Measurements from ENCODE around the gene KLHL3.
A peak's percentile ranks its signal among the peaks of the same experiment; 100 is the strongest.

The KLHL3 gene

DNA sequence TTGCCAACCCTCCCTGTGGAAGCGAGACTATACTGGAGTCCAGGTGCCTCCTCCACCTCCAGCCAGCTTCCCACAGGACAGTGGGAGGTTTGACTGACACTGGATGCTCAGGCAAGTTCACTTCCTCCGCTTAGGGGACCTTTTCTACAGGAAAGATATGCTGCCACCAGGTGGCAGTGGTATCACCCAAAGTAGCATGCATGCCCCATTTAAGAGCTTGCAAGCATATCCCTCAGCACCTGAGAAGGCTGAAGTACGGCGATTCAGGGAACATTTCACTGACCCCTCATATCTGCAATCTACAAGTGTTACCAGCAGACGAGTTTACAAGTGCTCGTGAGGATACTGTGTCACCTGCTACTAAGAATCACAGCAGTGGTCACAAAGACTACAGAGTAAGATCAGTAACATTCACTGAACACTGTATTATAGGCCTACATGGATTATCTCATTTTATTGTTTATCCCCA, 75.5 kb downstream of the KLHL3 start:
- no peak overlapping the region for H3K4me3 ChIP-seq (ENCODE audit: low read depth, low read length)
- TF ChIP-seq, protein P1, sequence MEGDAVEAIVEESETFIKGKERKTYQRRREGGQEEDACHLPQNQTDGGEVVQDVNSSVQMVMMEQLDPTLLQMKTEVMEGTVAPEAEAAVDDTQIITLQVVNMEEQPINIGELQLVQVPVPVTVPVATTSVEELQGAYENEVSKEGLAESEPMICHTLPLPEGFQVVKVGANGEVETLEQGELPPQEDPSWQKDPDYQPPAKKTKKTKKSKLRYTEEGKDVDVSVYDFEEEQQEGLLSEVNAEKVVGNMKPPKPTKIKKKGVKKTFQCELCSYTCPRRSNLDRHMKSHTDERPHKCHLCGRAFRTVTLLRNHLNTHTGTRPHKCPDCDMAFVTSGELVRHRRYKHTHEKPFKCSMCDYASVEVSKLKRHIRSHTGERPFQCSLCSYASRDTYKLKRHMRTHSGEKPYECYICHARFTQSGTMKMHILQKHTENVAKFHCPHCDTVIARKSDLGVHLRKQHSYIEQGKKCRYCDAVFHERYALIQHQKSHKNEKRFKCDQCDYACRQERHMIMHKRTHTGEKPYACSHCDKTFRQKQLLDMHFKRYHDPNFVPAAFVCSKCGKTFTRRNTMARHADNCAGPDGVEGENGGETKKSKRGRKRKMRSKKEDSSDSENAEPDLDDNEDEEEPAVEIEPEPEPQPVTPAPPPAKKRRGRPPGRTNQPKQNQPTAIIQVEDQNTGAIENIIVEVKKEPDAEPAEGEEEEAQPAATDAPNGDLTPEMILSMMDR (IDR thresholded peaks at IDR 0.05; ENCODE audit: low read depth, low read length, missing control alignments), result peak; percentile 84
- peak; percentile 65 for DNase-seq (ENCODE audit: low read depth)

DNA sequence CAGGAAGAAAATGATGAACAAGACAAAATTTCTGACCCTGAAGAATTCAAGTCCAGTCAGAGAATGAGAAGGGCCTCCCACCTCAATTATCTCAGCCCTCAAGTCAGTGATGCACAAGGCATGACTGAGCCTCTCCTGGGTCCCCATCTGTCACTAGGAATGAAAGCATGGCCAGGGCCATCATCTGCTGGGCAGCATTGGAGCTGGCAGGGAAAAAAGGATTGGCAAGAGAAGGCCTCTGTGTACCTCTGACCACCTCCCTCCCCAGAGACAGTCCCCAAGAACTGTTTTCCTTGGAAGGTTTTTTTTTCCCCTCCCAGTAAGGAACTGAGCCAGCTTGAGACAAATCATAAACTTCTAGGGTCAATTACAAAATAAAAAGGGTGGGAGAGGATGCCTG, 76.7 kb downstream of the KLHL3 start:
- TF ChIP-seq, protein P1 (IDR thresholded peaks at IDR 0.05; ENCODE audit: low read depth, low read length, missing control alignments), result no peak
- H3K4me3 ChIP-seq (ENCODE audit: low read depth, low read length), result no peak overlapping the region
- DNase-seq (ENCODE audit: low read depth), result no peak

DNA sequence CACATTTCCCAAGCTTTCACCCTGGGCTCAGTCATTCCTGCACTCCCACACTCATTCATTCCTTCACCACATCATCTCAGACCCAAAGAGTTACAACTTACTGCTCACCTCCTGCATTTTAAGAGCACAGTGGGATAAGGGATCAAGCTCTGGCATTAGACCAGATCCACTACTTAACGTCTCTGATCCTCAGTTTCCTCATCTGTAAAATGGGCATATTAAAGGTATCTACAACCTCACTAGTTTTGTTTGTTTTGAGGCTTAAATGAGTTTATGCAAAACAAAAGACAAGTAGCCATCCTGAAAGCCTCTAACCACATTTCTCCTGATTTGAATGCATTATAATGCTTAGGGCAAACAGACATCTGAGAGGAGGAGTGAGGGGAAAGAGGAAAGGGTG, 77.6 kb downstream of the KLHL3 start:
- H3K4me3 ChIP-seq (ENCODE audit: low read depth, low read length), result no peak overlapping the region
- TF ChIP-seq, protein P1 (IDR thresholded peaks at IDR 0.05; ENCODE audit: low read depth, low read length, missing control alignments), result no peak
- DNase-seq (ENCODE audit: low read depth), result no peak

DNA sequence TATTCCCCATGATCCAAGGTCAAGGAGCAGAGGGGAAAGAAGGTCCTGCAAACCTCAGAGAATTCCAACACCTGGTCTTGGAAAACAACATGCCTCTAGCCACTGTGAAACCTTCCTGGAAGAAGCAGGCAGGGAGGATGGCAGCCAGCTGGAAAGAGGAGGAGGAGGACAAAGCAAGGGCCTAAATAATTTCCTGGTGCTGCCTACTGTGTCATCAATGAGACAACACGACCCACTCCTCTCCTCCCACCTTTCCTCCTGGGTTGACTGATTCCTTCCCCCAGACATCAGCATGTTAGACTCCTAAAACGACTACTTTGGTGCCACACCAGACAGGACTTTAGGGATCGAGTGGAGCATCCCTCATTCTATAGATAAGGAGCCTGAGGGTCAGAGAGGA, 78.8 kb downstream of the KLHL3 start:
- no peak overlapping the region for H3K4me3 ChIP-seq (ENCODE audit: low read depth, low read length)
- TF ChIP-seq, protein P1 (IDR thresholded peaks at IDR 0.05; ENCODE audit: low read depth, low read length, missing control alignments), result no peak
- no peak for DNase-seq (ENCODE audit: low read depth)

DNA sequence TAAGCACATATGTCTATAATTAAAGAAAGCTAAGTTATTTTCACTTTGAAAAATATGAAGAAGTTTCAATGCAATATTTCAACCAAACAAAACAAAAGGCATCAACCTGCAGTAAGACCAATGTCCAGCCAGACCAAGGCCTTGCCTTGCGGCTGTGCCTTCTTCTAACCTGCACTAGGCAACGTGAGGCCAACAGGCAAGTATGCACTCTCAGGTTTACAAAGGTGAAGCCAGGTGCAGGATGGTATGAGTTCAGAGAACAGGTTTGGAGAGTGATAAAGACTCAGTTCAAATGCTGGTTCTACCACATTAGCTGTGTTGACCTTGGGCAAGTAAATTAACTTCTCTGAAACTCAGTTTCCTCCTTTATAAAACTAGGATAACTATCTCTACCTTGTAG, 79.3 kb downstream of the KLHL3 start:
- no peak for DNase-seq (ENCODE audit: low read depth)
- no peak overlapping the region for H3K4me3 ChIP-seq (ENCODE audit: low read depth, low read length)

DNA sequence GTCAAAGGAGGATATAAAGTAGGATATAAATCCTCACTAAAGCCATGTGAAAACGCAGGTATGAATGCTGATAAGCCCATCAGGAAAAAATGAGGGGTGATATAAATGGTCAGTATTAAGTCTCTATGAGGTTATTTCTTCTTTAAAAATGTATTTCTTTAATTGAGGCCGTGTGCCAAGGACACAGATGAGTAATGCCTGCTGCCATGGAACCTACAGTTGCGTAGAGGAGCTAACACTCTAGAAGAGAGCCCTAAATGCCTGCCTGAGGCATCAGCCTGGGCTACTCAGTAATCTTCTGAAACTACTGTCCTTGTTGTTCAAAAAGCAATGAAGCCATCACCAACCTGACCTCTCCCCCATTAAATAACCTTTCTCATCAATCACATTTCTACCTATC, 84.9 kb downstream of the KLHL3 start:
- no peak for DNase-seq (ENCODE audit: low read depth)
- TF ChIP-seq, protein P1 (IDR thresholded peaks at IDR 0.05; ENCODE audit: low read depth, low read length, missing control alignments), result no peak
- no peak overlapping the region for H3K4me3 ChIP-seq (ENCODE audit: low read depth, low read length)

More for the DNA sequence above, 79.3 kb downstream of the KLHL3 start:
- TF ChIP-seq, protein P1 (IDR thresholded peaks at IDR 0.05; ENCODE audit: low read depth, low read length, missing control alignments), result no peak

DNA sequence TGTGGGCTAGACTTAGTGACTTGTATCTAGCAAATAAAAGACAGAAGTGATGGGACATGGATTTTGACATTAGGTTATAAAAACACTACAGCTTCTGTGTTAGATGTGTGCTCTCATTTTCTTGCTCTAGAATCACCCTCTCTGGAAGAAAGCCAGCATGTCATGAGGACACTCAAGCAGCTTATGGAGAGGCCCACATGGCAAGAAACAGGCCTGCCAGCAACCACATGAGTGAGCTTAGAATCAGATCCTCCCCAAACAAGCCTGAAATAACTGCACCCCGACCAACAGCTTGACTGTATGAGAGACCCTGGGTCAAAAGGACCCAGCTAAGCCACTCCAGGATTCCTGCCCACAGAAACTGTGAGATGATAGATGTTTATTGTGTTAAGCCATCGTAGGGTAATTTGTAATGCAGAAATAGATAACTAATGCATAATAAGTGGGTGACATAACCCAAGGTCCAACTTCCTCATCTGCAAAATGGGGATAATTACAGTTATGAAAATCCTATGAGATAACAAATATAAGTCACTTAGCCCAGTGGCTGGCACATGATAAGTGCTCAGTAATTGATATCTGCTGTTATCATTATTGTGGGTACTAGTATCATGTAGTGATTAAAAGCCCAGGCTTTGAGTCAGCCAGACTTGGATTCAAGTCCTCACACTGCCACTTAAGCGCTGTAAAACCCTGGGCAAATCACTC, 86.5 kb downstream of the KLHL3 start:
- H3K4me3 ChIP-seq (ENCODE audit: low read depth, low read length), result no peak overlapping the region
- TF ChIP-seq, protein P1 (IDR thresholded peaks at IDR 0.05; ENCODE audit: low read depth, low read length, missing control alignments), result no peak
- no peak for DNase-seq (ENCODE audit: low read depth)

Data from GM12864 (cell line).